WTC11 (cell line): ENCODE data around the gene MAPT. TPM values are rescaled to one million over a fixed set of nuclear protein-coding genes. Genes with fewer than 3 reads are reported as not detected.

ENCODE experiments used
- ATAC-seq: fragments of 200-7000 bp; cut with Tn5 transposase; 2 replicates; pipeline ENCODE4 v1.10.0; 2021; ENCODE audit warnings: mild to moderate bottlenecking, moderate library complexity
- CTCF ChIA-PET: fragments of 300-600 bp; sonication (Branson Sonifier 250); formaldehyde crosslinking; loops from one replicate; lab custom pipeline; 2021; ENCODE audit warnings: antibody characterized with exemption; lab: Charles Lee
- POLR2A ChIA-PET: fragments of 350-600 bp; sonication (Branson Sonifier 250); formaldehyde crosslinking; loops from one replicate; lab custom pipeline; 2021; ENCODE audit warnings: antibody characterized with exemption; lab: Charles Lee
- DNase-seq: peaks from one replicate; pipeline ENCODE4 v3.0.0; 2021; ENCODE audit warnings: low spot score
- H3K27ac Mint-ChIP-seq: 2 replicates; pipeline ENCODE4 v1.8.0; 2021; ENCODE audit warnings: mixed read lengths
- H3K27me3 Mint-ChIP-seq: 2 replicates; pipeline ENCODE4 v1.8.0; 2021; ENCODE audit warnings: low read depth, mild to moderate bottlenecking, moderate library complexity, mixed read lengths
- H3K36me3 Mint-ChIP-seq: 2 replicates; pipeline ENCODE4 v1.8.0; 2021; ENCODE audit warnings: mixed read lengths
- H3K4me1 Mint-ChIP-seq: 2 replicates; pipeline ENCODE4 v1.8.0; 2022; ENCODE audit warnings: mixed read lengths
- H3K4me3 Mint-ChIP-seq: 2 replicates; pipeline ENCODE4 v1.8.0; 2021; ENCODE audit warnings: mild to moderate bottlenecking, moderate library complexity, mixed read lengths
- H3K9me3 Mint-ChIP-seq: 2 replicates; pipeline ENCODE4 v1.8.0; 2021; ENCODE audit warnings: mixed read lengths
- CBFB ChIP-seq: sonication (generic); formaldehyde crosslinking; IDR thresholded peaks from 2 replicates; pipeline ENCODE4 v1.8.1; 2022; ENCODE audit warnings: mild to moderate bottlenecking, low read depth, missing genetic modification reagents
- CTCF ChIP-seq: fragments of 200-600 bp; IDR thresholded peaks from 2 replicates; pipeline ENCODE4 v1.8.0; 2022; ENCODE audit warnings: antibody characterized with exemption
- ETV6 ChIP-seq: sonication (generic); formaldehyde crosslinking; IDR thresholded peaks from 2 replicates; pipeline ENCODE4 v1.8.1; 2022; ENCODE audit warnings: mild to moderate bottlenecking, missing genetic modification reagents
- FOXK1 ChIP-seq: sonication (generic); formaldehyde crosslinking; IDR thresholded peaks from 2 replicates; pipeline ENCODE4 v1.8.0; 2022; ENCODE audit warnings: mild to moderate bottlenecking, moderate library complexity, missing genetic modification reagents
- FOXP1 ChIP-seq: sonication (generic); formaldehyde crosslinking; IDR thresholded peaks from 2 replicates; pipeline ENCODE4 v1.8.0; 2022; ENCODE audit warnings: missing genetic modification reagents, mild to moderate bottlenecking, moderate library complexity, borderline replicate concordance
- GTF2I ChIP-seq: fragments of 250-450 bp; sonication (Bioruptor Pico); conservative IDR thresholded peaks from 2 replicates; pipeline ENCODE4 v1.4.0; 2021; ENCODE audit warnings: mild to moderate bottlenecking
- HMGXB4 ChIP-seq: sonication (generic); formaldehyde crosslinking; IDR thresholded peaks from 2 replicates; pipeline ENCODE4 v1.8.1; 2023; ENCODE audit warnings: mild to moderate bottlenecking, moderate library complexity, missing genetic modification reagents
- JAZF1 ChIP-seq: fragments of 250-450 bp; sonication (Bioruptor Pico); IDR thresholded peaks from 2 replicates; pipeline ENCODE4 v1.9.0; 2021; ENCODE audit warnings: moderate library complexity, mild to moderate bottlenecking, inconsistent platforms
- JUN ChIP-seq: sonication (generic); formaldehyde crosslinking; IDR thresholded peaks from 2 replicates; pipeline ENCODE4 v1.8.0; 2023; ENCODE audit warnings: mild to moderate bottlenecking, missing genetic modification reagents
- NFE2L1 ChIP-seq: sonication (generic); formaldehyde crosslinking; IDR thresholded peaks from 2 replicates; pipeline ENCODE4 v1.8.1; 2023; ENCODE audit warnings: missing genetic modification reagents
- NR1H2 ChIP-seq: sonication (generic); formaldehyde crosslinking; IDR thresholded peaks from 2 replicates; pipeline ENCODE4 v1.9.0; 2021; ENCODE audit warnings: mild to moderate bottlenecking, moderate library complexity, missing genetic modification reagents
- PRDM15 ChIP-seq: sonication (generic); formaldehyde crosslinking; IDR thresholded peaks from 2 replicates; pipeline ENCODE4 v1.8.0; 2022; ENCODE audit warnings: missing genetic modification reagents
- RELA ChIP-seq: sonication (generic); formaldehyde crosslinking; IDR thresholded peaks from 2 replicates; pipeline ENCODE4 v1.8.1; 2022; ENCODE audit warnings: missing genetic modification reagents, mild to moderate bottlenecking, borderline replicate concordance
- RORB ChIP-seq: fragments of 250-450 bp; sonication (Bioruptor Pico); IDR thresholded peaks from 2 replicates; pipeline ENCODE4 v1.9.0; 2021; ENCODE audit warnings: mild to moderate bottlenecking
- TEAD1 ChIP-seq: sonication (generic); formaldehyde crosslinking; IDR thresholded peaks from 2 replicates; pipeline ENCODE4 v1.8.0; 2022; ENCODE audit warnings: mild to moderate bottlenecking, missing genetic modification reagents
- TP53 ChIP-seq: sonication (generic); formaldehyde crosslinking; IDR thresholded peaks from 2 replicates; pipeline ENCODE4 v1.8.1; 2023; ENCODE audit warnings: mild to moderate bottlenecking, missing genetic modification reagents
- ZNF121 ChIP-seq: sonication (generic); formaldehyde crosslinking; IDR thresholded peaks from 2 replicates; pipeline ENCODE4 v1.8.0; 2023; ENCODE audit warnings: missing genetic modification reagents
- ZNF219 ChIP-seq: sonication (generic); formaldehyde crosslinking; IDR thresholded peaks from 2 replicates; pipeline ENCODE4 v1.8.0; 2023; ENCODE audit warnings: missing genetic modification reagents, mild to moderate bottlenecking, borderline replicate concordance
- ZNF232 ChIP-seq: sonication (generic); formaldehyde crosslinking; IDR thresholded peaks from 2 replicates; pipeline ENCODE4 v1.8.0; 2022; ENCODE audit warnings: mild to moderate bottlenecking, missing genetic modification reagents
- ZNF396 ChIP-seq: fragments of 250-450 bp; sonication (Bioruptor Pico); IDR thresholded peaks from 2 replicates; pipeline ENCODE4 v1.8.0; 2021; ENCODE audit warnings: mild to moderate bottlenecking, moderate library complexity, borderline replicate concordance
- total RNA-seq: library from RNA; stranded (reverse); gene quantifications from 3 replicates; pipeline ENCODE4 v1.2.3, GENCODE V29; 2021
- TF ChIP-seq, protein P1 (sequence below): sonication (generic); formaldehyde crosslinking; IDR thresholded peaks from 2 replicates; pipeline ENCODE4 v1.8.1; 2022; ENCODE audit warnings: mild to moderate bottlenecking, moderate library complexity, missing genetic modification reagents

MAPT gene
- total RNA-seq, 1 experiment from 2014 or later = 2.2 TPM

DNA sequence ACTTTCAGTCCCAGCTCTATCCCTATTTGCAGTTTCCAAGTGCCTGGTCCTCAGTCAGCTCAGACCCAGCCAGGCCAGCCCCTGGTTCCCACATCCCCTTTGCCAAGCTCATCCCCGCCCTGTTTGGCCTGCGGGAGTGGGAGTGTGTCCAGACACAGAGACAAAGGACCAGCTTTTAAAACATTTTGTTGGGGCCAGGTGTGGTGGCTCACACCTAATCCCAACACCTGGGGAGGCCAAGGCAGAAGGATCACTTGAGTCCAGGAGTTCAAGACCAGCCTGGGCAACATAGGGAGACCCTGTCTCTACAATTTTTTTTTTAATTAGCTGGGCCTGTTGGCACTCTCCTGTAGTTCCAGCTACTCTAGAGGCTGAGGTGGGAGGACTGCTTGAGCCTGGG lies 106.4 kb downstream of the MAPT start (continued):
- TF ChIP-seq CBFB (CRISPR knock-in tag) (no peak), TEAD1 (CRISPR knock-in tag) (no peak)

DNA sequence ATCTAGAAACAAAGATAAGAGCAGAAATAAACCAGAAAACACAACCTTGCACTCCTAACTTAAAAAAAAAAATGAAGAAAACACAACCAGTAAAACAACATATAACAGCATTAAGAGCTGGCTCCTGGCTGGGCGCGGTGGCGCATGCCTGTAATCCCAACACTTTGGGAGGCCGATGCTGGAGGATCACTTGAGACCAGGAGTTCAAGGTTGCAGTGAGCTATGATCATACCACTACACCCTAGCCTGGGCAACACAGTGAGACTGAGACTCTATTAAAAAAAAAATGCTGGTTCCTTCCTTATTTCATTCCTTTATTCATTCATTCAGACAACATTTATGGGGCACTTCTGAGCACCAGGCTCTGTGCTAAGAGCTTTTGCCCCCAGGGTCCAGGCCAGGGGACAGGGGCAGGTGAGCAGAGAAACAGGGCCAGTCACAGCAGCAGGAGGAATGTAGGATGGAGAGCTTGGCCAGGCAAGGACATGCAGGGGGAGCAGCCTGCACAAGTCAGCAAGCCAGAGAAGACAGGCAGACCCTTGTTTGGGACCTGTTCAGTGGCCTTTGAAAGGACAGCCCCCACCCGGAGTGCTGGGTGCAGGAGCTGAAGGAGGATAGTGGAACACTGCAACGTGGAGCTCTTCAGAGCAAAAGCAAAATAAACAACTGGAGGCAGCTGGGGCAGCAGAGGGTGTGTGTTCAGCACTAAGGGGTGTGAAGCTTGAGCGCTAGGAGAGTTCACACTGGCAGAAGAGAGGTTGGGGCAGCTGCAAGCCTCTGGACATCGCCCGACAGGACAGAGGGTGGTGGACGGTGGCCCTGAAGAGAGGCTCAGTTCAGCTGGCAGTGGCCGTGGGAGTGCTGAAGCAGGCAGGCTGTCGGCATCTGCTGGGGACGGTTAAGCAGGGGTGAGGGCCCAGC lies 107.3 kb downstream of the MAPT start:
- no peaks in the 10 kb centered on the region for H3K36me3 Mint-ChIP-seq
- no peaks in the 10 kb centered on the region; the same call in 1 of the 2 replicates for H3K27me3 Mint-ChIP-seq
- TF ChIP-seq JUN (CRISPR knock-in tag) = no peak
- no peak for TF ChIP-seq RELA (CRISPR knock-in tag)
- no peak for TF ChIP-seq FOXK1 (CRISPR knock-in tag)
- no peak for TF ChIP-seq GTF2I (CRISPR knock-in tag)
- TF ChIP-seq ETV6 = no peak
- TF ChIP-seq ZNF396 (CRISPR knock-in tag) = no peak
- TF ChIP-seq PRDM15 (CRISPR knock-in tag) = no peak
- no peak for TF ChIP-seq ZNF219 (CRISPR knock-in tag)
- TF ChIP-seq NFE2L1 = no peak
- no peak for TF ChIP-seq ZNF232 (CRISPR knock-in tag)
- TF ChIP-seq, protein P1, sequence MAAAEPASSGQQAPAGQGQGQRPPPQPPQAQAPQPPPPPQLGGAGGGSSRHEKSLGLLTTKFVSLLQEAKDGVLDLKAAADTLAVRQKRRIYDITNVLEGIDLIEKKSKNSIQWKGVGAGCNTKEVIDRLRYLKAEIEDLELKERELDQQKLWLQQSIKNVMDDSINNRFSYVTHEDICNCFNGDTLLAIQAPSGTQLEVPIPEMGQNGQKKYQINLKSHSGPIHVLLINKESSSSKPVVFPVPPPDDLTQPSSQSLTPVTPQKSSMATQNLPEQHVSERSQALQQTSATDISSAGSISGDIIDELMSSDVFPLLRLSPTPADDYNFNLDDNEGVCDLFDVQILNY (CRISPR knock-in tag) = no peak
- no peak for TF ChIP-seq TP53 (CRISPR knock-in tag)
- TF ChIP-seq, all 79 proteins: peak for 0
- no peak overlapping the region for H3K4me3 Mint-ChIP-seq
- POLR2A ChIA-PET = no interaction called here
- H3K27ac Mint-ChIP-seq = no peak overlapping the region
- peaks cover 11% of the 10 kb centered on the region for H3K9me3 Mint-ChIP-seq
- no peak for DNase-seq
- CTCF ChIA-PET = interaction anchor here (0.7 to 4.1 kb wide), 10 partner anchors 8 to 211 kb away, joined by 3 to 20 read pairs (median 5); partner anchors contain the start of gene KANSL1
- ATAC-seq = no peak
- no peaks in the 10 kb centered on the region for H3K4me1 Mint-ChIP-seq

DNA sequence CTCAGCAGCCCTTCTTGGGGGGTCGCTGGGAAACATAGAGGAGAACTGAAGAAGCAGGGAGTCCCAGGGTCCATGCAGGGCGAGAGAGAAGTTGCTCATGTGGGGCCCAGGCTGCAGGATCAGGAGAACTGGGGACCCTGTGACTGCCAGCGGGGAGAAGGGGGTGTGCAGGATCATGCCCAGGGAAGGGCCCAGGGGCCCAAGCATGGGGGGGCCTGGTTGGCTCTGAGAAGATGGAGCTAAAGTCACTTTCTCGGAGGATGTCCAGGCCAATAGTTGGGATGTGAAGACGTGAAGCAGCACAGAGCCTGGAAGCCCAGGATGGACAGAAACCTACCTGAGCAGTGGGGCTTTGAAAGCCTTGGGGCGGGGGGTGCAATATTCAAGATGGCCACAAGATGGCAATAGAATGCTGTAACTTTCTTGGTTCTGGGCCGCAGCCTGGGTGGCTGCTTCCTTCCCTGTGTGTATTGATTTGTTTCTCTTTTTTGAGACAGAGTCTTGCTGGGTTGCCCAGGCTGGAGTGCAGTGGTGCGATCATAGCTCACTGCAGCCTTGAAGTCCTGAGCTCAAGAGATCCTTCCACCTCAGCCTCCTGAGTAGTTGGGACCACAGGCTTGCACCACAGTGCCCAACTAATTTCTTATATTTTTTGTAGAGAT lies 108.1 kb downstream of the MAPT start:
- peaks cover 11% of the 10 kb centered on the region for H3K9me3 Mint-ChIP-seq
- no peaks in the 10 kb centered on the region for H3K36me3 Mint-ChIP-seq
- no peak overlapping the region for H3K27ac Mint-ChIP-seq
- peak; percentile 75; the same call in 1 of the 2 replicates for TF ChIP-seq GTF2I (CRISPR knock-in tag)
- TF ChIP-seq RORB (CRISPR knock-in tag) = no peak
- TF ChIP-seq CTCF = peak; percentile 98
- no peak for TF ChIP-seq NR1H2 (CRISPR knock-in tag)
- TF ChIP-seq JAZF1 (CRISPR knock-in tag) = no peak
- peak; percentile 61; the same call in 1 of the 2 replicates for TF ChIP-seq FOXP1 (CRISPR knock-in tag)
- TF ChIP-seq ZNF121 = peak; percentile 99
- no peak for TF ChIP-seq HMGXB4 (CRISPR knock-in tag)
- 0 out of 2 replicates have a peak, but pooled peaks have one; percentile 46 for TF ChIP-seq RELA (CRISPR knock-in tag)
- no peaks in the 10 kb centered on the region; the same call in 1 of the 2 replicates for H3K27me3 Mint-ChIP-seq
- peak; percentile 94 for ATAC-seq
- H3K4me3 Mint-ChIP-seq = no peak overlapping the region
- peak; percentile 82 for DNase-seq
- ChIA-PET CTCF (interaction anchor here (0.7 to 4.1 kb wide), 11 partner anchors 8 to 211 kb away, joined by 3 to 20 read pairs (median 6); partner anchors contain the start of gene KANSL1), POLR2A (no interaction called here)
- no peaks in the 10 kb centered on the region for H3K4me1 Mint-ChIP-seq
